Mesendoderm (in vitro differentiated cells): ENCODE measurements around the gene RNF113B.

Experiments
- DNase-seq: peaks from one replicate; pipeline ENCODE4 v3.0.0; 2013
- H2AK5ac ChIP-seq: 2 replicates; pipeline ENCODE4 v1.6.1; 2013; ENCODE audit warnings: low read length, inconsistent platforms
- H2BK120ac ChIP-seq: 2 replicates; pipeline ENCODE4 v1.6.1; 2013; ENCODE audit warnings: low read depth, mild to moderate bottlenecking, low read length, moderate library complexity, mixed read lengths
- H2BK15ac ChIP-seq: replicated peaks from 2 replicates; pipeline ENCODE4 v1.6.1; 2013; ENCODE audit warnings: low read depth, mild to moderate bottlenecking, moderate library complexity
- H2BK5ac ChIP-seq: 2 replicates; pipeline ENCODE4 v1.6.1; 2013; ENCODE audit warnings: low read length, inconsistent platforms
- H3K18ac ChIP-seq: 2 replicates; pipeline ENCODE4 v1.6.1; 2013; ENCODE audit warnings: mild to moderate bottlenecking, low read length, mixed read lengths
- H3K23ac ChIP-seq: one replicate; pipeline ENCODE4 v1.6.1; 2013; ENCODE audit warnings: low read length
- H3K27ac ChIP-seq: 2 replicates; pipeline ENCODE4 v1.5.1; 2013; ENCODE audit warnings: low read depth, mild to moderate bottlenecking, inconsistent platforms, low read length, moderate library complexity
- H3K27me3 ChIP-seq: 2 replicates; pipeline ENCODE4 v1.6.1; 2013; ENCODE audit warnings: low read length, control low read depth, mild to moderate bottlenecking, inconsistent platforms; ENCODE audit not compliant: insufficient read depth, poor library complexity
- H3K36me3 ChIP-seq: 2 replicates; pipeline ENCODE4 v1.6.1; 2013; ENCODE audit warnings: low read length, inconsistent platforms; ENCODE audit not compliant: control insufficient read depth, insufficient read depth
- H3K4ac ChIP-seq: one replicate; pipeline ENCODE4 v1.6.1; 2013; ENCODE audit warnings: low read depth, mild to moderate bottlenecking, low read length, moderate library complexity
- H3K4me1 ChIP-seq: 2 replicates; pipeline ENCODE4 v1.6.1; 2013; ENCODE audit warnings: low read depth, low read length, inconsistent platforms; ENCODE audit not compliant: control insufficient read depth
- H3K4me2 ChIP-seq: 2 replicates; pipeline ENCODE4 v1.6.1; 2013; ENCODE audit warnings: low read length
- H3K4me3 ChIP-seq: 2 replicates; pipeline ENCODE4 v1.5.1; 2013; ENCODE audit warnings: mild to moderate bottlenecking, low read length
- H3K56ac ChIP-seq: one replicate; pipeline ENCODE4 v1.6.1; 2013; ENCODE audit warnings: low read length
- H3K79me1 ChIP-seq: 2 replicates; pipeline ENCODE4 v1.6.1; 2013; ENCODE audit warnings: low read length, inconsistent platforms
- H3K79me2 ChIP-seq: 2 replicates; pipeline ENCODE4 v1.6.1; 2013; ENCODE audit warnings: mild to moderate bottlenecking, low read length; ENCODE audit not compliant: control insufficient read depth, insufficient read depth
- H3K9ac ChIP-seq: 2 replicates; pipeline ENCODE4 v1.6.1; 2013; ENCODE audit warnings: low read length, inconsistent platforms
- H4K5ac ChIP-seq: one replicate; pipeline ENCODE4 v1.6.1; 2013; ENCODE audit warnings: low read length
- H4K8ac ChIP-seq: one replicate; pipeline ENCODE4 v1.6.1; 2013; ENCODE audit warnings: low read depth, mild to moderate bottlenecking, control low read depth, low read length, moderate library complexity
- WGBS: extraction: QIAGEN DNeasy Blood & Tissue Kit; methylation state at CpG from one replicate; pipeline ENCODE4 v1.1.7; 2013; ENCODE audit warnings: low lambda C conversion rate, missing lambda C conversion rate; ENCODE audit not compliant: insufficient coverage; ENCODE audit errors: extremely low coverage; 5-methylcytosine and 5-hydroxymethylcytosine counted together

Gene RNF113B

DNA sequence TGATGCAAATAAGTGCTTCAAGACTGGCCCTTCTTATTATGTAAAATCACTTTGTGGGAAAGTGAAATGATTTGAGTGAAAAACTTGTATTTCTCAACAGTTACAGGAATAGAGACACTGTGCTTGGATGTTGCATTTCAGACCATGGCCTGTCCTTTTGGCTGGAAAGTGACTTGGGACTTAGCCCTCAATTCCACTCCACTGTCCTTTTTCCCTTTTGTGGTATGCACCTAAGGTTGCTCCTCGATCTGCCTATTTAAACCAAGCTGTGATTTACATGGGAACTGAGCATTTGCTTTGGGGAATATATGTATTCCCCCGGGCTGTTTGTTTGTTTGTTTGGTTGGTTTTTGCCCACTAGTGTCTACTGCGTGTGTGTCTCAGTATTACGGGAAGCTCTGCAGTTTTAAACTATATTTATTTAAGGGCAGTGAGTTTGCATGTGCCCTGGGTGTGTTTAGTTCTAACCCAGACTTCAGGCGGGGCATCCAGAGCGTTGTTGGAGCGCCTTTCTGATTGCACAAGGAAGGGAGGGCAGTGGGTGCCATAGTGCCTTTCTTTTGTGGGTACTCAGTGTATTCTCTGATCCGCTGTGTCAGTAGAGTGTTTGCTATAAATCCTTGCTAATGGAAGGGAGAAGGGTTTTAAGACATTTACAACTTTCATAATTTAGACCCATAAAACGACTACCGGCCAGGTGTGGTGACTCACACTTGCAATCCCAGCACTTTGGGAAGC is 18.2 kb upstream of the RNF113B start:
- peaks cover 24% of the 10 kb centered on the region for H3K79me2 ChIP-seq
- H3K79me1 ChIP-seq = peaks cover 13% of the 10 kb centered on the region
- no peak overlapping the region for H3K4me2 ChIP-seq
- no peak overlapping the region for H3K4me3 ChIP-seq
- no peak overlapping the region for H2BK120ac ChIP-seq
- no peak overlapping the region for H3K27ac ChIP-seq
- H3K4me1 ChIP-seq = peaks cover 4% of the 10 kb centered on the region
- peak overlapping the region; percentile 18 for H3K18ac ChIP-seq
- no peak overlapping the region for H3K23ac ChIP-seq
- no peak overlapping the region for H4K5ac ChIP-seq
- H3K4ac ChIP-seq = no peak overlapping the region
- no peak overlapping the region for H3K9ac ChIP-seq
- no CpG with 5 or more reads among the region's 10 CpGs for WGBS
- H3K36me3 ChIP-seq = no peaks in the 10 kb centered on the region
- H2BK5ac ChIP-seq = no peak overlapping the region
- H2AK5ac ChIP-seq = no peak overlapping the region
- no peak overlapping the region for H4K8ac ChIP-seq
- H3K27me3 ChIP-seq = no peaks in the 10 kb centered on the region
- H3K56ac ChIP-seq = no peak overlapping the region
- no peak for DNase-seq
- no peak overlapping the region for H2BK15ac ChIP-seq

DNA sequence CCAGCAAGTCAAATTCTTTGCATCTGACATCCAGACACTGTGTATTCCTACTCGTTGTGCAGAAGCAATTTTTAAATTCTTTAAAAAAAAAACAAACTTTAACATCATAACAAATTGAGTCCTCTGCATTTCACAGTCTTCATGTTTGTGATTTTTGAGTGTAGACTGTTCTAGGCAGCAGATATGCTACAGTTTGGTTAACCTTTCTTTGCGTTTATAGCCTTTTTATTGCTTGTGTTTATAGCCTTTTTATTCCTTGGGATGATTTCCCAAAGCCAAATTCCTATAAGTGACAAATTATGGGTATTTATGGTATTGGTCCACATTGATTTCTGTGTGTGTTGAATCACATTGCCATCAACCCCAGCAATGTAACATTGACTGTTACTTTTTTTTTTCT is 14.9 kb upstream of the RNF113B start:
- Histone ChIP-seq H3K9ac (no peak overlapping the region), H2BK5ac (no peak overlapping the region), H4K8ac (no peak overlapping the region), H3K18ac (no peak overlapping the region), H2BK15ac (no peak overlapping the region), H3K27me3 (no peaks in the 10 kb centered on the region), H3K27ac (no peak overlapping the region), H3K36me3 (no peaks in the 10 kb centered on the region), H3K23ac (no peak overlapping the region), H3K4ac (no peak overlapping the region), H3K4me2 (no peak overlapping the region), H3K79me2 (peaks cover 30% of the 10 kb centered on the region), H3K56ac (no peak overlapping the region), H2AK5ac (no peak overlapping the region), H3K4me3 (no peak overlapping the region), H3K79me1 (peaks cover 17% of the 10 kb centered on the region), H2BK120ac (no peak overlapping the region), H4K5ac (no peak overlapping the region), H3K4me1 (no peaks in the 10 kb centered on the region)
- no CpG with 5 or more reads among the region's 2 CpGs for WGBS
- no peak for DNase-seq

- Histone ChIP-seq H3K27me3 (no peaks in the 10 kb centered on the region), H2BK15ac (no peak overlapping the region), H3K79me2 (peaks cover 27% of the 10 kb centered on the region), H3K23ac (no peak overlapping the region), H4K8ac (no peak overlapping the region), H3K4ac (no peak overlapping the region), H3K4me3 (no peak overlapping the region), H2BK120ac (no peak overlapping the region), H3K9ac (no peak overlapping the region), H3K4me1 (no peaks in the 10 kb centered on the region), H2BK5ac (no peak overlapping the region), H3K36me3 (no peaks in the 10 kb centered on the region), H3K27ac (no peak overlapping the region), H3K79me1 (peaks cover 17% of the 10 kb centered on the region), H3K4me2 (no peak overlapping the region), H3K18ac (no peak overlapping the region), H3K56ac (no peak overlapping the region), H4K5ac (no peak overlapping the region), H2AK5ac (no peak overlapping the region)
- no CpG with 5 or more reads among the region's 11 CpGs for WGBS
- DNase-seq = no peak
Observed at GRCh38 chr13:98190889-98191444, 13.9 kb upstream of the RNF113B start.

DNA sequence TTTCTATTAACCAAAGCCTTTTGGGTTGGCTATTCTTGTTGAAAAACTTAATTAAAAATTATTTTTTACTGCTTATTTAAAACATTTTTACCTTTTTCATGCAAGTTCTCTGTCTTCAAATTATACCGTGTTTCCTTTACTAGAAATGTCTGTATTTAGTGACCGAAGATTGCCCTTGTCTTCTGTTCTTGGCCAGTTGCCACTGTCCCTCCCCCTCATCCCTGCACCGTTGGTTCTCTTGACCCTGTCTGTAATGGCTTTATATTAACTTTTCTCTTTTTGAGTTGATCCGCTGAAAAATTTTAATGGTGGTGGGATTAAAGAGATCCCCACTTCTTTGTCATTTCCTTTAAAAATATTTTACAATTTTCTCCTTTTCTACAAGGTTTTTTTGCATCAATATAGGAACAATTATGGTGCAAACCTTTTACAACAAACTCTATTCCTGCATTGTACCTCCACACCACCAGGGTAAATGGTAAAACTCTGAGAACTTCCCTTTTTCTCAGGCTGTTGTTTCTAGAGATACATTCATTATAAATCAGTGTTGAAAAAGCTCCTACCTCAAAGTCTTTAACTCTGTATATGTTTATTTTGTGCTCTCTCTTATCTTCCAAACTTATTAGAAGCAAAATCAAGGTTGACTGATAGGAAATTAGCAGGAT is 12.9 kb upstream of the RNF113B start:
- H3K4ac ChIP-seq = no peak overlapping the region
- no peak overlapping the region for H3K18ac ChIP-seq
- H2BK120ac ChIP-seq = no peak overlapping the region
- H4K8ac ChIP-seq = no peak overlapping the region
- no CpG with 5 or more reads among the region's 4 CpGs for WGBS
- H4K5ac ChIP-seq = no peak overlapping the region
- H3K4me1 ChIP-seq = peaks cover 2% of the 10 kb centered on the region
- DNase-seq = no peak
- no peak overlapping the region for H3K56ac ChIP-seq
- H2BK5ac ChIP-seq = no peak overlapping the region
- no peak overlapping the region for H3K27ac ChIP-seq
- no peak overlapping the region for H2AK5ac ChIP-seq
- H3K9ac ChIP-seq = no peak overlapping the region
- no peak overlapping the region for H2BK15ac ChIP-seq
- peaks cover 25% of the 10 kb centered on the region for H3K79me2 ChIP-seq
- no peak overlapping the region for H3K23ac ChIP-seq
- H3K4me2 ChIP-seq = no peak overlapping the region
- H3K36me3 ChIP-seq = no peaks in the 10 kb centered on the region
- H3K79me1 ChIP-seq = peaks cover 15% of the 10 kb centered on the region
- no peak overlapping the region for H3K4me3 ChIP-seq
- H3K27me3 ChIP-seq = no peaks in the 10 kb centered on the region

- no peak overlapping the region for H2BK5ac ChIP-seq
- H3K4me2 ChIP-seq = no peak overlapping the region
- peaks cover 2% of the 10 kb centered on the region for H3K4me1 ChIP-seq
- H2AK5ac ChIP-seq = no peak overlapping the region
- H3K56ac ChIP-seq = no peak overlapping the region
- H3K79me1 ChIP-seq = peaks cover 17% of the 10 kb centered on the region
- no peak overlapping the region for H3K27ac ChIP-seq
- no peak overlapping the region for H3K4me3 ChIP-seq
- DNase-seq = peak; percentile 64
- H3K4ac ChIP-seq = no peak overlapping the region
- H3K23ac ChIP-seq = no peak overlapping the region
- no peak overlapping the region for H4K5ac ChIP-seq
- H3K18ac ChIP-seq = no peak overlapping the region
- H2BK120ac ChIP-seq = no peak overlapping the region
- no peak overlapping the region for H4K8ac ChIP-seq
- no peaks in the 10 kb centered on the region for H3K27me3 ChIP-seq
- WGBS = no CpG with 5 or more reads among the region's 14 CpGs
- H3K36me3 ChIP-seq = no peaks in the 10 kb centered on the region
- H2BK15ac ChIP-seq = no peak overlapping the region
- H3K79me2 ChIP-seq = peaks cover 28% of the 10 kb centered on the region
- H3K9ac ChIP-seq = no peak overlapping the region
Observed at GRCh38 chr13:98188544-98189166, 11.6 kb upstream of the RNF113B start.
